SK-N-SH treated with all-trans-retinoic acid at 6 μM for 48 hours (cell line): ENCODE results near the gene DLG2.

Source experiments
- ARNTL ChIP-seq: fragments of 450-650 bp; formaldehyde crosslinking; IDR thresholded peaks from 2 replicates; pipeline ENCODE4 v1.5.0; 2020; ENCODE audit warnings: low read depth, mild to moderate bottlenecking, moderate library complexity, borderline replicate concordance
- ISL1 ChIP-seq: fragments of 250-450 bp; sonication (Bioruptor Pico); IDR thresholded peaks from 2 replicates; pipeline ENCODE4 v2.1.2; 2022; ENCODE audit warnings: mild to moderate bottlenecking, moderate library complexity
- TOX ChIP-seq: fragments of 250-450 bp; sonication (Bioruptor Pico); IDR thresholded peaks from 2 replicates; pipeline ENCODE4 v1.8.0; 2021; ENCODE audit warnings: mild to moderate bottlenecking, moderate library complexity, borderline replicate concordance
- ZC3H10 ChIP-seq: fragments of 250-450 bp; sonication (Bioruptor Pico); IDR thresholded peaks from 2 replicates; pipeline ENCODE4 v1.5.1; 2021; ENCODE audit warnings: mild to moderate bottlenecking, moderate library complexity
- ZFP3 ChIP-seq: fragments of 250-450 bp; sonication (Bioruptor Pico); IDR thresholded peaks from 2 replicates; pipeline ENCODE4 v1.5.0; 2020; ENCODE audit warnings: mild to moderate bottlenecking, moderate library complexity
- ZFP30 ChIP-seq: fragments of 450-650 bp; formaldehyde crosslinking; IDR thresholded peaks from 2 replicates; pipeline ENCODE4 v1.5.0; 2022; ENCODE audit warnings: mild to moderate bottlenecking, moderate library complexity
- ZNF565 ChIP-seq: fragments of 450-650 bp; formaldehyde crosslinking; conservative IDR thresholded peaks from 2 replicates; pipeline ENCODE4 v1.5.0; 2020; ENCODE audit warnings: low read depth, mild to moderate bottlenecking, moderate library complexity
- ZNF70 ChIP-seq: fragments of 450-650 bp; formaldehyde crosslinking; IDR thresholded peaks from 2 replicates; pipeline ENCODE4 v1.5.0; 2020; ENCODE audit warnings: mild to moderate bottlenecking, moderate library complexity
- ZNF8 ChIP-seq: fragments of 450-650 bp; formaldehyde crosslinking; IDR thresholded peaks from 2 replicates; pipeline ENCODE4 v1.5.0; 2020; ENCODE audit warnings: mild to moderate bottlenecking, moderate library complexity
- TF ChIP-seq, protein P1 (sequence below): fragments of 250-450 bp; sonication (Bioruptor Pico); IDR thresholded peaks from 2 replicates; pipeline ENCODE4 v1.8.0; 2021; ENCODE audit warnings: low read depth, mild to moderate bottlenecking, moderate library complexity, borderline replicate concordance
- TF ChIP-seq, protein P2 (sequence below): fragments of 250-450 bp; sonication (Bioruptor Pico); IDR thresholded peaks from 2 replicates; pipeline ENCODE4 v1.8.0; 2020; ENCODE audit warnings: mild to moderate bottlenecking, moderate library complexity, borderline replicate concordance

DNA sequence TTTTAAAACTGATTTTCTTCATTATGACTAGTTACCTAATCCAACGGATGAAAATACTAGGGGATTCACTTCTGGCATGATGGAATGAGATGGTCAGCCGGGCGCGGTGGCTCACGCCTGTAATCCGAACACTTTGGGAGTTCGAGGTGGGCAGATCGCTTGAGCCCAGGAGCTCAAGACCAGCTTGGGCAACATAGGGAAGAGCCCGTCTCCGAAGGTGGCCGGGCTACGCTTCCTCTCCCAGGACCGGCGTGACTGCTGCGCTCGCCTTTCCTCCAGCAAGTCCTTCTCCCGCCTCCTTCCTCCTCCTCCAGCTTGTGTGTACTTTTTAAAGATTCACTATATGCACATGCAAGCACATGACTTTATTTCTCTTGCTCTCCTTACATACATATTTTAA is 1835.6 kb downstream of the DLG2 start:
- TF ChIP-seq, protein P1, sequence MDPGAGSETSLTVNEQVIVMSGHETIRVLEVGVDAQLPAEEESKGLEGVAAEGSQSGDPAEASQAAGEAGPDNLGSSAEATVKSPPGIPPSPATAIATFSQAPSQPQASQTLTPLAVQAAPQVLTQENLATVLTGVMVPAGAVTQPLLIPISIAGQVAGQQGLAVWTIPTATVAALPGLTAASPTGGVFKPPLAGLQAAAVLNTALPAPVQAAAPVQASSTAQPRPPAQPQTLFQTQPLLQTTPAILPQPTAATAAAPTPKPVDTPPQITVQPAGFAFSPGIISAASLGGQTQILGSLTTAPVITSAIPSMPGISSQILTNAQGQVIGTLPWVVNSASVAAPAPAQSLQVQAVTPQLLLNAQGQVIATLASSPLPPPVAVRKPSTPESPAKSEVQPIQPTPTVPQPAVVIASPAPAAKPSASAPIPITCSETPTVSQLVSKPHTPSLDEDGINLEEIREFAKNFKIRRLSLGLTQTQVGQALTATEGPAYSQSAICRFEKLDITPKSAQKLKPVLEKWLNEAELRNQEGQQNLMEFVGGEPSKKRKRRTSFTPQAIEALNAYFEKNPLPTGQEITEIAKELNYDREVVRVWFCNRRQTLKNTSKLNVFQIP (CRISPR knock-in tag) = no peak
- TF ChIP-seq ARNTL (no peak), ZFP30 (CRISPR knock-in tag) (no peak), ISL1 (no peak), ZNF70 (CRISPR knock-in tag) (no peak), ZNF565 (CRISPR knock-in tag) (no peak), TOX (CRISPR knock-in tag) (no peak), ZNF8 (no peak), ZC3H10 (CRISPR knock-in tag) (no peak), ZFP3 (CRISPR knock-in tag) (no peak)
- TF ChIP-seq, protein P2, sequence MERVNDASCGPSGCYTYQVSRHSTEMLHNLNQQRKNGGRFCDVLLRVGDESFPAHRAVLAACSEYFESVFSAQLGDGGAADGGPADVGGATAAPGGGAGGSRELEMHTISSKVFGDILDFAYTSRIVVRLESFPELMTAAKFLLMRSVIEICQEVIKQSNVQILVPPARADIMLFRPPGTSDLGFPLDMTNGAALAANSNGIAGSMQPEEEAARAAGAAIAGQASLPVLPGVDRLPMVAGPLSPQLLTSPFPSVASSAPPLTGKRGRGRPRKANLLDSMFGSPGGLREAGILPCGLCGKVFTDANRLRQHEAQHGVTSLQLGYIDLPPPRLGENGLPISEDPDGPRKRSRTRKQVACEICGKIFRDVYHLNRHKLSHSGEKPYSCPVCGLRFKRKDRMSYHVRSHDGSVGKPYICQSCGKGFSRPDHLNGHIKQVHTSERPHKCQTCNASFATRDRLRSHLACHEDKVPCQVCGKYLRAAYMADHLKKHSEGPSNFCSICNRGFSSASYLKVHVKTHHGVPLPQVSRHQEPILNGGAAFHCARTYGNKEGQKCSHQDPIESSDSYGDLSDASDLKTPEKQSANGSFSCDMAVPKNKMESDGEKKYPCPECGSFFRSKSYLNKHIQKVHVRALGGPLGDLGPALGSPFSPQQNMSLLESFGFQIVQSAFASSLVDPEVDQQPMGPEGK (CRISPR knock-in tag) = no peak
